Stimulated activated effector memory CD8-positive, alpha-beta T cell treated with anti-CD3 and anti-CD28 coated beads, Interleukin-12 subunit alpha, Interleukin-12 subunit beta, amount 100 ng/mL, for 72 hours (primary cell): ENCODE results near the gene KRTAP2-1.
"Not testable (repeated sequence)": the region's sequence is repeated elsewhere in the genome, so short reads cannot be mapped to it uniquely, and the experiment has no call there.

Experiments
- ATAC-seq: fragments of 150-1000 bp; cut with Tn5 transposase; 2 replicates; pipeline ENCODE4 v1.10.0; 2021
- DNase-seq, 2 donors: peaks; one replicate each; pipeline ENCODE4 v3.0.0; 2021 to 2022; ENCODE audit warnings: low spot score in 2 of 2
- H3K27ac Mint-ChIP-seq: one replicate; pipeline ENCODE4 v1.8.0; 2022; ENCODE audit warnings: mild to moderate bottlenecking, mixed read lengths
- H3K36me3 Mint-ChIP-seq: one replicate; pipeline ENCODE4 v1.8.0; 2022; ENCODE audit warnings: mild to moderate bottlenecking, mixed read lengths
- H3K4me1 Mint-ChIP-seq: one replicate; pipeline ENCODE4 v1.8.0; 2022; ENCODE audit warnings: mixed read lengths
- H3K4me3 Mint-ChIP-seq: one replicate; pipeline ENCODE4 v1.8.0; 2022; ENCODE audit warnings: mild to moderate bottlenecking, mixed read lengths
- H3K9me3 Mint-ChIP-seq: one replicate; pipeline ENCODE4 v1.8.0; 2022; ENCODE audit warnings: mixed read lengths

Gene KRTAP2-1

DNA sequence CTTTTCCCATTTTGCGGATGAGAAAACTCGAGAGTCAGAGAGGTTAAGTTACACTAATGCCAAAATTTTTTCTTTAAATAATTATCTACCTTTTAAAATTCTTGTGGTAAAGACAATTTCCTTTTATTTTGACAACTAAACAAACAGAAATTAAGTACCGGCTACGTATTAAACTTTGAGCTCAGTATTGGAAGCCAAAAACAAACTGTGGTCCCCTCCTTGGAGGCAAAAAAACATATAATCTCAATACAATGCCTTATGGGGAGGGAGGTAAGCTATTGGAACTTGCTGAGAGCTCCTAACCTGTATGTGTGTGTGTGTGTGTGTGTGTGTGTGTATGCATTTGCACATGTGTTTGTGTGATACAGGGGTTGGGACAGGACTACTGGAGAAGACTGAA lies 16.3 kb upstream of the KRTAP2-1 start:
- no peaks in the 10 kb centered on the region for H3K36me3 Mint-ChIP-seq
- no peak overlapping the region for H3K4me3 Mint-ChIP-seq
- H3K4me1 Mint-ChIP-seq, result peaks cover 5% of the 10 kb centered on the region
- H3K27ac Mint-ChIP-seq, result no peak overlapping the region
- ATAC-seq (no peak), DNase-seq (no peak)
- H3K9me3 Mint-ChIP-seq, result no peaks in the 10 kb centered on the region

GRCh38 chr17:41061964-41062363 lies 14.8 kb upstream of the KRTAP2-1 start:
- Mint-ChIP-seq H3K4me1 (peaks cover 5% of the 10 kb centered on the region), H3K27ac (no peak overlapping the region), H3K4me3 (no peak overlapping the region), H3K9me3 (peaks cover 2% of the 10 kb centered on the region), H3K36me3 (no peaks in the 10 kb centered on the region)
- ATAC-seq (no peak), DNase-seq (no peak)

GRCh38 chr17:41060052-41060604 lies 13.0 kb upstream of the KRTAP2-1 start, which contains the start of gene KRTAP2-3:
KRTAP2-3 (minus strand) TSS chr17:41060114; CDS start chr17:41060050, 64 bp downstream.
- peaks cover 2% of the 10 kb centered on the region for H3K9me3 Mint-ChIP-seq
- H3K4me1 Mint-ChIP-seq, result peaks cover 5% of the 10 kb centered on the region
- DNase-seq (no peak), ATAC-seq (peak; percentile 13)
- no peaks in the 10 kb centered on the region for H3K36me3 Mint-ChIP-seq
- H3K27ac Mint-ChIP-seq, result no peak within 1 kb of the TSS
- H3K4me3 Mint-ChIP-seq, result no peak within 1 kb of the TSS

GRCh38 chr17:41059276-41060051 lies 12.3 kb upstream of the KRTAP2-1 start:
- ATAC-seq, DNase-seq, H3K36me3 Mint-ChIP-seq, H3K4me1 Mint-ChIP-seq, H3K4me3 Mint-ChIP-seq, H3K27ac Mint-ChIP-seq, H3K9me3 Mint-ChIP-seq: not testable (repeated sequence)

DNA sequence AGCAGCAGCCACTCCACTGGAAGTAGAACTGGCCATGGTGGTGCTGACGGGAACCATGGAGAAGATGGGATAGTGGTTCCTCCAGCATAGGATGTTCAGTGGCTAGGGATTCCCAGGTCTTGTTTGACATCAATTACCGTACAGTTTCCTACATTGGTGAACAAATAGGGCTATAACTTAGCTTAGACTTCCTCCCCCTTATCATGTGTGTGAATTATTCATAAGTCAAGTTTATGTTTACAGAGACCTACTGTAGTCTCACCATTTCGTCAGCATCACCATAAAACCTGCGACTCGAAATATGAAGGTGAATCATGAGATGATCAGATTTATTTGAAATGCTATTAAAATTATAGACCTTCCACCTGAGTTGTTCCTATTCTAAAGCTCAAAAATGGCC lies 11.6 kb upstream of the KRTAP2-1 start:
- Mint-ChIP-seq H3K27ac (no peak overlapping the region), H3K4me1 (peaks cover 5% of the 10 kb centered on the region), H3K9me3 (peaks cover 2% of the 10 kb centered on the region), H3K36me3 (no peaks in the 10 kb centered on the region), H3K4me3 (no peak overlapping the region)
- DNase-seq (no peak), ATAC-seq (no peak)

DNA sequence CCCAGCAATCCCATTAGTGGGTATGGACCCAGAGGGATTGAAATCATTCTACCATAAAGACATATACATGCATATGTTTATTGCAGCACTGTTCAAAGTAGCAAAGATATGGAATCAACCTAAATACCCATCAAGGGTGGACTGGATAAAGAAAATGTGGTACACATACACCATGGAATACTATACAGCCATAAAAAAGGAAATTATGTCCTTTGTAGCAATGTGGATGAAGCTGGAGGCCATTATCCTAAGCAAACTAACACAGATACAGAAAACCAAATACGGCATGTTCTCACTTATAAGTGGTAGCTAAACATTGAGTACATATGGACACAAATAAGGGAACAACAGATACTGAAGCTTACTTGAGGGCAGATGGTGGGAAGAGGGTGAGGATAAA lies 10.4 kb upstream of the KRTAP2-1 start:
- H3K27ac Mint-ChIP-seq, result no peak overlapping the region
- no peak overlapping the region for H3K4me3 Mint-ChIP-seq
- DNase-seq (no peak), ATAC-seq (no peak)
- peaks cover 2% of the 10 kb centered on the region for H3K9me3 Mint-ChIP-seq
- H3K36me3 Mint-ChIP-seq, result no peaks in the 10 kb centered on the region
- H3K4me1 Mint-ChIP-seq, result peaks cover 5% of the 10 kb centered on the region

GRCh38 chr17:41055130-41055529 lies 8.0 kb upstream of the KRTAP2-1 start, which contains the start of gene KRTAP2-2:
KRTAP2-2 (minus strand) TSS chr17:41055230; CDS start chr17:41055211, 19 bp downstream.
- not testable (repeated sequence) for H3K4me1 Mint-ChIP-seq, DNase-seq, ATAC-seq, H3K36me3 Mint-ChIP-seq, H3K27ac Mint-ChIP-seq, H3K4me3 Mint-ChIP-seq, H3K9me3 Mint-ChIP-seq

DNA sequence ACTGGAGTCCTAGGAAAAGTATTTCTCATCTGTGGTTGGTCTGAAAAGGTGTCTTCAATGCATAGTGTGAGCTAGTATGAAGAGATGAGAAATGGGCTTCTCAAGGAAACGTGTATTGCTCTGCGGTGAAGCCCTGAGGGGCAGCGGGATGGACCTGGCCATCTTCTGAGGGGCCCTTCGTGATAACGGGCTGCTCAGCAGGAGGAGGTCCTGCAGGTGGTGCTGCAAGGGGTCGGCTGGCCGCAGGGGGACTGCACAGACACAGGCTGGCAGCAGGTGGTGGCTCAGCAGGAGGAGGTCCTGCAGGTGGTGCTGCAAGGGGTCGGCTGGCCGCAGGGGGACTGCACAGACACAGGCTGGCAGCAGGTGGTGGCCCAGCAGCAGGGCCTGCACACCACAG lies 7.4 kb upstream of the KRTAP2-1 start:
- not testable (repeated sequence) for DNase-seq, H3K4me1 Mint-ChIP-seq, H3K9me3 Mint-ChIP-seq, H3K27ac Mint-ChIP-seq, H3K4me3 Mint-ChIP-seq, H3K36me3 Mint-ChIP-seq, ATAC-seq

- Mint-ChIP-seq H3K9me3 (peaks cover 2% of the 10 kb centered on the region), H3K4me1 (no peaks in the 10 kb centered on the region), H3K27ac (no peak overlapping the region), H3K4me3 (no peak overlapping the region), H3K36me3 (no peaks in the 10 kb centered on the region)
- DNase-seq (no peak), ATAC-seq (no peak)
Measured at GRCh38 chr17:41054025-41054424, 6.9 kb upstream of the KRTAP2-1 start.

DNA sequence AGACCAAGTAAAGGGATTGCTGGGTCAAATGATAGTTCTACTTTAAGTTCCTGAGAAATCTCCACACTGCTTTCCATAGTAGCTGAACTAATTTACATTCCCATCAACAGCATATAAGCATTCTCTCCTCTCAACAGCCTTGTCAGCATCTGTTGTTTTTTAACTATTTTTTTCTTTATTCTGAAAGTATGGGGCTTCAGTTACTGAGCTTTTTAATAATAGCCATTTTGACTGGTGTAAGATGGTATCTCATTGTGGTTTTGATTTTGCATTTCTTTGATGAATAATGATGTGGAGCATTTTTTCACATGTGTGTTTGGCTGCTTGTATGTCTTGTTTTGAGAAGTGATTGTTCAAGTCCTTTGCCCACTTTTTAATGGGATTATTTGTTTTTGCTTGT lies 5.5 kb upstream of the KRTAP2-1 start:
- ATAC-seq (no peak), DNase-seq (no peak)
- H3K9me3 Mint-ChIP-seq, result peaks cover under 1% of the 10 kb centered on the region
- H3K4me1 Mint-ChIP-seq, result no peaks in the 10 kb centered on the region
- H3K4me3 Mint-ChIP-seq, result no peak overlapping the region
- H3K27ac Mint-ChIP-seq, result no peak overlapping the region
- H3K36me3 Mint-ChIP-seq, result no peaks in the 10 kb centered on the region

DNA sequence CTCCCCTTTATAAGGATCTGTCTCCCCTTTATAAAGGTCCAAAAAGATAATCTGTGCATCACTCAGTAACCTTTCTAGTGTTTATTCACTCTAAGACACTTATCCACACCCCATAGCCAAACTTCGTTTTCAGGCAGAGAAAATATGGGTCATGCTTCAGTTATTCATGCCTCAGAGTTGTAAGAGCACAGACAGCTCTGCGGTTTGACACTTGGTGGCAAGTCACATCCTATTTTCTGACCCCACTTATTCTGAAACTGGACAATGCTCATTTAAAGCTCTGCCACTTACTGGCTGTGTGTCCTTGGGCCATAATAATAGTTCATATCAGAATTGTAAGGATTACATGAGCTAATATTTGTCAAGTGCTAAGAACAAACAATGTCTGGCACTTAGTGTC lies 2.0 kb upstream of the KRTAP2-1 start:
- no peak for DNase-seq

DNA sequence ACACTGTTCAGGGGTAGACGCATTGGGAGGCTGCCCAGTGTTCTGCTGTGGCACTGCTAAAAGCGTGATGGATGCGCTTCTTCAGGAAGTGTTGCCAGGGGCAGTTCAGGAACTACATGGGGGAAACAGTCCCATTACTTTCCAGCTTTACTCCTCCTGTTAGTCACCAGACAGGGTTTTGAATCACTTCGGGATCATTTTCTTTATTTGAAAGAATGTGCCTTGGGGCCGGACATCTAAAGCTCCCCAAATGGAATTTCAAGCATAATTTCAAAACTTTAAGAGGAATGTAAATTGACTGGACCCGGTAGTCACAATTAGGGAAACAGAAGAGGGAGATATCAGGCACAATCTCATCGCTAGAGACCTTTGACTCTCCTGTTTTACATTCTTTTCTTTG lies 1.3 kb upstream of the KRTAP2-1 start:
- Mint-ChIP-seq H3K36me3 (no peaks in the 10 kb centered on the region), H3K9me3 (peaks cover 2% of the 10 kb centered on the region), H3K27ac (no peak overlapping the region), H3K4me1 (no peaks in the 10 kb centered on the region), H3K4me3 (no peak overlapping the region)
- ATAC-seq (no peak), DNase-seq (no peak)

More for the DNA sequence above, 2.0 kb upstream of the KRTAP2-1 start:
- Mint-ChIP-seq H3K4me1 (no peaks in the 10 kb centered on the region), H3K4me3 (no peak overlapping the region), H3K27ac (no peak overlapping the region), H3K36me3 (no peaks in the 10 kb centered on the region), H3K9me3 (no peaks in the 10 kb centered on the region)
- peak; percentile 60 for ATAC-seq

DNA sequence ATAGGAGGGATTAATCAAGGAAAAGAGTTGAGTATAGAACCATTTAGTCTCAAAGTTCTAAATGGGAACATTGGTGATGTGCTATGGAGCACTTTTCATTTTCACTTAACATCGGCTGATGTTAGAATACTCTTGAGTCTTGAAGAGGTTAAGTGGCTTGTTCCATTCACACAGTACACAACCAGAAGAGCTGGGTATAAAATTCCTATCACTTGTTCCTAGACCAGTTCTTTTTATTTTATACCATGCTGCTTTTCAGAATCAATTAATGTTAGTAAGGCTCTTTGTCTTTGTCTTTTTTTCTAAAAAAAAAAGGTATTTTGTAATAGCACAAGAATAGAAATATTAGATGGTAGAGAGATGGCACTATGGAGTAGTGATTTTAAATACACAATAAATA lies 4.2 kb downstream of the KRTAP2-1 start:
- Mint-ChIP-seq H3K9me3 (peaks cover 7% of the 10 kb centered on the region), H3K4me1 (no peaks in the 10 kb centered on the region), H3K27ac (no peak overlapping the region), H3K4me3 (no peak overlapping the region), H3K36me3 (no peaks in the 10 kb centered on the region)
- DNase-seq (no peak), ATAC-seq (no peak)

GRCh38 chr17:41040783-41041571 lies 6.1 kb downstream of the KRTAP2-1 start, which contains the start of gene KRTAP1-1:
KRTAP1-1 (minus strand) TSS chr17:41041450; CDS start chr17:41041397, 53 bp downstream.
- not testable (repeated sequence) for H3K27ac Mint-ChIP-seq, DNase-seq, H3K36me3 Mint-ChIP-seq, ATAC-seq, H3K4me1 Mint-ChIP-seq, H3K4me3 Mint-ChIP-seq, H3K9me3 Mint-ChIP-seq

GRCh38 chr17:41037853-41038350 lies 9.2 kb downstream of the KRTAP2-1 start:
- H3K27ac Mint-ChIP-seq, result no peak overlapping the region
- no peaks in the 10 kb centered on the region for H3K36me3 Mint-ChIP-seq
- no peak for ATAC-seq
- H3K9me3 Mint-ChIP-seq, result peaks cover 3% of the 10 kb centered on the region
- no peaks in the 10 kb centered on the region for H3K4me1 Mint-ChIP-seq
- no peak for DNase-seq
- no peak overlapping the region for H3K4me3 Mint-ChIP-seq
